Kidney (tissue), 14 donors: Measurements from ENCODE around the gene ESRRA. TPM values are rescaled to one million over a fixed set of nuclear protein-coding genes. Genes with fewer than 3 reads are reported as not detected.

Experiments used
- DNase-seq, 5 donors: peaks; one replicate each; pipeline ENCODE4 v3.0.0-alpha.2; 2013 to 2020
- FAIRE-seq: peaks from 2 replicates; lab custom pipeline; 2012; peaks lifted over from hg19 to GRCh38; lab: Jason Lieb, UNC
- H3K27ac ChIP-seq, 2 donors: one replicate each; pipeline ENCODE4 v1.7.0; 2013; ENCODE audit warnings: low read depth in 2 of 2, low read length in 2 of 2, inconsistent platforms in 1 of 2
- H3K27me3 ChIP-seq: one replicate; pipeline ENCODE4 v1.7.1; 2013; ENCODE audit warnings: low read length, inconsistent platforms; ENCODE audit not compliant: control insufficient read depth, insufficient read depth
- H3K36me3 ChIP-seq, 3 donors: one replicate each; pipeline versions ENCODE4 v1.7.0 to v1.7.1; 2013; ENCODE audit warnings: low read length in 3 of 3, control low read depth in 1 of 3, inconsistent platforms in 1 of 3; ENCODE audit not compliant: insufficient read depth in 3 of 3, control insufficient read depth in 2 of 3
- H3K4me1 ChIP-seq, 3 donors: one replicate each; pipeline versions ENCODE4 v1.7.0 to v1.7.1; 2013; ENCODE audit warnings: low read length in 3 of 3, inconsistent platforms in 1 of 3, low read depth in 1 of 3; ENCODE audit not compliant: control insufficient read depth in 2 of 3, insufficient read depth in 2 of 3
- H3K4me3 ChIP-seq, 3 donors: one replicate each; pipeline versions ENCODE4 v1.7.0 to v1.8.1; 2013; ENCODE audit warnings: low read length in 3 of 3, control low read depth in 1 of 3, inconsistent platforms in 1 of 3
- H3K9ac ChIP-seq, 3 donors: one replicate each; pipeline versions ENCODE4 v1.7.0 to v1.7.1; 2013; ENCODE audit warnings: low read length in 3 of 3, control low read depth in 1 of 3, inconsistent platforms in 1 of 3
- H3K9me3 ChIP-seq, 3 donors: one replicate each; pipeline versions ENCODE4 v1.7.0 to v1.7.1; 2013; ENCODE audit warnings: low read length in 3 of 3, control low read depth in 1 of 3, inconsistent platforms in 1 of 3; ENCODE audit not compliant: control insufficient read depth in 2 of 3, insufficient read depth in 1 of 3
- intact Hi-C: fragments of 100-400 bp; cut with DNase I; formaldehyde crosslinking; loops from one replicate; pipeline ENCODE4 v1.11.1; 2022
- polyA plus RNA-seq: library from polyadenylated mRNA; stranded (reverse); fragments of 350-450 nt; fragmentation: Illumina TruSeq; extraction: RNeasy Lipid Tissue Mini Kit (QIAGEN cat#74804); gene quantifications from one replicate; pipeline ENCODE4 v1.2.3, GENCODE V29; 2014; ENCODE audit warnings: low read depth, low replicate concordance; ENCODE audit not compliant: insufficient read depth
- total RNA-seq: library from RNA; stranded (reverse); fragmentation: NEBNext Ultra II Directional; extraction: Animal tissue kit (Norgen Biotek cat#: 25700); gene quantifications from one replicate; pipeline ENCODE4 v1.2.1, GENCODE V29; 2021
- TF ChIP-seq, protein P1 (sequence below): IDR thresholded peaks from 3 replicates; pipeline ENCODE4 v1.5.1; 2012; ENCODE audit warnings: mild to moderate bottlenecking, moderate library complexity, borderline replicate concordance; ENCODE audit not compliant: insufficient read depth; ENCODE audit errors: extremely low read depth
- donor health status: control.
- donor health status: control.
- donor health status: control.
- donor health status: control.
- donor health status: control.
- donor health status: DM: yes; HTN: yes; CAD: no.
- donor health status: Normal renal cell carcinoma (clear cell type).

ESRRA gene
- total and polyA plus RNA-seq, 2 donors from 2014 or later: 59.7 to 117 TPM

GRCh38 chr11:64318766-64319761 lies 13.7 kb downstream of the ESRRA start:
- Histone ChIP-seq H3K9me3 (no peaks in the 10 kb centered on the region), H3K4me1 (peaks cover 0 to 13% (median 6%) of the 10 kb centered on the region in 3 donors), H3K36me3 (peaks cover 0 to 9% (median 5%) of the 10 kb centered on the region in 3 donors), H3K4me3 (peak overlapping the region; percentile 89 to 96 (median 92)), H3K27ac (peak overlapping the region; percentile 100), H3K27me3 (no peaks in the 10 kb centered on the region), H3K9ac (peak overlapping the region; percentile 37 to 89 (median 62))
- FAIRE-seq (no peak), DNase-seq (peak in 1 of 5 donors; percentile 83)
- intact Hi-C loops: no loop called here
- TF ChIP-seq, protein P1, sequence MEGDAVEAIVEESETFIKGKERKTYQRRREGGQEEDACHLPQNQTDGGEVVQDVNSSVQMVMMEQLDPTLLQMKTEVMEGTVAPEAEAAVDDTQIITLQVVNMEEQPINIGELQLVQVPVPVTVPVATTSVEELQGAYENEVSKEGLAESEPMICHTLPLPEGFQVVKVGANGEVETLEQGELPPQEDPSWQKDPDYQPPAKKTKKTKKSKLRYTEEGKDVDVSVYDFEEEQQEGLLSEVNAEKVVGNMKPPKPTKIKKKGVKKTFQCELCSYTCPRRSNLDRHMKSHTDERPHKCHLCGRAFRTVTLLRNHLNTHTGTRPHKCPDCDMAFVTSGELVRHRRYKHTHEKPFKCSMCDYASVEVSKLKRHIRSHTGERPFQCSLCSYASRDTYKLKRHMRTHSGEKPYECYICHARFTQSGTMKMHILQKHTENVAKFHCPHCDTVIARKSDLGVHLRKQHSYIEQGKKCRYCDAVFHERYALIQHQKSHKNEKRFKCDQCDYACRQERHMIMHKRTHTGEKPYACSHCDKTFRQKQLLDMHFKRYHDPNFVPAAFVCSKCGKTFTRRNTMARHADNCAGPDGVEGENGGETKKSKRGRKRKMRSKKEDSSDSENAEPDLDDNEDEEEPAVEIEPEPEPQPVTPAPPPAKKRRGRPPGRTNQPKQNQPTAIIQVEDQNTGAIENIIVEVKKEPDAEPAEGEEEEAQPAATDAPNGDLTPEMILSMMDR: no peak

DNA sequence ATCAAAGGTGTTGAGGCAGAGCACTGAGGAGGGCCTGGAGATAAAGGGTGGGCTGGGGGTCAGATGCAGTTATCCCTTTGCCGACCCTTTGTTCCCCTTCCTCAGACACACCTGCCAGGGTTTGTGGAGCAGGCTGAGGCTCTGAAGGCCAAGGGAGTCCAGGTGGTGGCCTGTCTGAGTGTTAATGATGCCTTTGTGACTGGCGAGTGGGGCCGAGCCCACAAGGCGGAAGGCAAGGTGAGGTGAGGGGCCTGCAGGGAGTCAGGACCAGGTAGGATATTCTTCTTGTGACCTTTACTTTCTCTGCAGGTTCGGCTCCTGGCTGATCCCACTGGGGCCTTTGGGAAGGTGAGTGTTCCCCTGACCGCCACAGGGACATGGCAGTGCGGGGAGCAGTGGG lies 15.2 kb downstream of the ESRRA start:
- Histone ChIP-seq H3K36me3 (peaks cover 0 to 4% (median 0%) of the 10 kb centered on the region in 3 donors), H3K9ac (no peak overlapping the region), H3K27ac (no peak overlapping the region), H3K4me1 (peaks cover 0 to 13% (median 6%) of the 10 kb centered on the region in 3 donors), H3K4me3 (no peak overlapping the region), H3K9me3 (no peaks in the 10 kb centered on the region), H3K27me3 (no peaks in the 10 kb centered on the region)
- TF ChIP-seq, protein P1: no peak
- DNase-seq: no peak
- no peak for FAIRE-seq
- intact Hi-C loops: no loop called here

GRCh38 chr11:64321026-64321425 lies 15.7 kb downstream of the ESRRA start:
- TF ChIP-seq, protein P1: no peak
- Histone ChIP-seq H3K4me1 (peaks cover 0 to 12% (median 6%) of the 10 kb centered on the region in 3 donors), H3K4me3 (no peak overlapping the region), H3K27me3 (no peaks in the 10 kb centered on the region), H3K36me3 (peaks cover 0 to 4% (median 0%) of the 10 kb centered on the region in 3 donors), H3K27ac (no peak overlapping the region), H3K9ac (no peak overlapping the region), H3K9me3 (no peaks in the 10 kb centered on the region)
- FAIRE-seq: no peak
- DNase-seq: no peak
- intact Hi-C loops: no loop called here
